GM18951 (cell line): ENCODE data around the gene SPIB.

Experiments used
- POLR2A ChIP-seq: IDR thresholded peaks from 4 replicates; pipeline ENCODE4 v1.6.1; 2011; ENCODE audit warnings: mild to moderate bottlenecking; ENCODE audit not compliant: insufficient read length, insufficient read depth; ENCODE audit errors: extremely low read depth
- in situ Hi-C: fragments of 300-500 bp; cut with MboI; formaldehyde crosslinking; loops from one replicate; pipeline ENCODE4 v1.12.0; 2022; ENCODE audit warnings: low sequenced_read_pairs, mixed read lengths, inconsistent platforms; ENCODE audit not compliant: unreplicated experiment

Gene SPIB

GRCh38 chr19:50450369-50451222 lies 31.9 kb downstream of the SPIB start:
- in situ Hi-C loops = no loop called here
- TF ChIP-seq POLR2A = no peak

- TF ChIP-seq POLR2A = no peak
- in situ Hi-C loops = no loop called here
These were observed 32.4 kb downstream of the SPIB start for GRCh38 chr19:50451223-50451534.

- in situ Hi-C loops = no loop called here
- TF ChIP-seq POLR2A = no peak
These were observed 34.5 kb downstream of the SPIB start for GRCh38 chr19:50453243-50453642.

GRCh38 chr19:50455992-50456391 lies 37.3 kb downstream of the SPIB start:
- no peak for TF ChIP-seq POLR2A
- in situ Hi-C loops = no loop called here

GRCh38 chr19:50457300-50457699 lies 38.6 kb downstream of the SPIB start:
- in situ Hi-C loops = no loop called here
- no peak for TF ChIP-seq POLR2A

GRCh38 chr19:50458396-50459066 lies 39.8 kb downstream of the SPIB start:
- in situ Hi-C loops = no loop called here
- no peak for TF ChIP-seq POLR2A

GRCh38 chr19:50459067-50459456 lies 40.3 kb downstream of the SPIB start:
- in situ Hi-C loops = no loop called here
- TF ChIP-seq POLR2A = no peak

- no peak for TF ChIP-seq POLR2A
- in situ Hi-C loops = loop anchor here (10.0 kb wide), 1 partner anchor 85 kb away; the partner anchor contains the start of gene NR1H2
These were observed 40.9 kb downstream of the SPIB start for GRCh38 chr19:50459638-50460037.

- in situ Hi-C loops = loop anchor here (10.0 kb wide), 1 partner anchor 85 kb away; the partner anchor contains the start of gene NR1H2
- peak; percentile 49 for TF ChIP-seq POLR2A
These were observed 41.5 kb downstream of the SPIB start for GRCh38 chr19:50460161-50460765.

- in situ Hi-C loops = loop anchor here (10.0 kb wide), 1 partner anchor 86 kb away; the partner anchor contains the start of gene NR1H2
- no peak for TF ChIP-seq POLR2A
These were observed 42.5 kb downstream of the SPIB start for GRCh38 chr19:50461066-50461875.

- in situ Hi-C loops = loop anchor here (10.0 kb wide), 1 partner anchor 88 kb away; the partner anchor contains the start of gene NR1H2
- TF ChIP-seq POLR2A = no peak
These were observed 44.2 kb downstream of the SPIB start for GRCh38 chr19:50462970-50463369.

GRCh38 chr19:50464348-50464747 lies 45.6 kb downstream of the SPIB start:
- in situ Hi-C loops = loop anchor here (10.0 kb wide), 1 partner anchor 90 kb away; the partner anchor contains the start of gene NR1H2
- no peak for TF ChIP-seq POLR2A
